Suprapubic skin (tissue), 4 donors: ENCODE data around the gene KRTAP10-9. TPM values are rescaled to one million over a fixed set of nuclear protein-coding genes. Genes with fewer than 3 reads are reported as not detected.
A peak's percentile ranks its signal among the peaks of the same experiment; 100 is the strongest.
"Not testable (repeated sequence)": the region's sequence is repeated elsewhere in the genome, so short reads cannot be mapped to it uniquely, and the experiment has no call there.

Experiments
- DNase-seq, 2 donors: peaks; one replicate each; pipeline ENCODE4 v3.0.0-alpha.2; 2019; ENCODE audit warnings: low spot score in 2 of 2
- H3K27ac ChIP-seq: fragments of 200-600 bp; sonication (generic); one replicate; pipeline ENCODE4 v1.5.1; 2019
- H3K27me3 ChIP-seq: fragments of 200-600 bp; sonication (generic); one replicate; pipeline ENCODE4 v1.5.1; 2019
- H3K36me3 ChIP-seq: fragments of 200-600 bp; sonication (generic); one replicate; pipeline ENCODE4 v1.5.1; 2019
- H3K4me1 ChIP-seq: fragments of 200-600 bp; sonication (generic); one replicate; pipeline ENCODE4 v1.5.1; 2019
- H3K4me3 ChIP-seq: fragments of 200-600 bp; sonication (generic); one replicate; pipeline ENCODE4 v1.5.1; 2019; ENCODE audit warnings: mild to moderate bottlenecking
- H3K9me3 ChIP-seq: fragments of 200-600 bp; sonication (generic); one replicate; pipeline ENCODE4 v1.5.1; 2019
- EP300 ChIP-seq: sonication (generic); formaldehyde crosslinking; IDR thresholded peaks from one replicate; pipeline ENCODE4 v1.6.1; 2017; ENCODE audit warnings: antibody characterized with exemption
- POLR2A ChIP-seq, 2 donors: fragments of 450-650 bp; IDR thresholded peaks; one replicate each; pipeline ENCODE4 v1.6.1; 2017; ENCODE audit warnings: antibody characterized with exemption in 2 of 2, mild to moderate bottlenecking in 2 of 2, moderate library complexity in 2 of 2
- POLR2AphosphoS5 ChIP-seq, 3 donors: sonication (generic); formaldehyde crosslinking; IDR thresholded peaks; one replicate each; pipeline ENCODE4 v1.6.1; 2017; ENCODE audit warnings: antibody characterized with exemption in 3 of 3
- WGBS: methylation state at CpG from one replicate; pipeline ENCODE4 v1.1.5; 2018; 5-methylcytosine and 5-hydroxymethylcytosine counted together
- total RNA-seq, 4 donors: library from RNA; depleted of rRNA; stranded (reverse); fragments of >200 nt; gene quantifications; one replicate each; pipeline ENCODE4 v1.1.0, GENCODE V29; 2016
- TF ChIP-seq, protein P1 (sequence below), 2 donors: fragments of 200-600 bp in 1 of 2; fragments of 450-650 bp in 1 of 2; sonication (generic) in 1 of 2; IDR thresholded peaks; one replicate each; pipeline ENCODE4 v1.5.1; 2016 to 2019; ENCODE audit warnings: antibody characterized with exemption in 2 of 2, mild to moderate bottlenecking in 1 of 2, moderate library complexity in 1 of 2

The KRTAP10-9 gene
- total RNA-seq, 4 donors from 2014 or later: 1.6 to 9.9 TPM; not detected in 2

DNA sequence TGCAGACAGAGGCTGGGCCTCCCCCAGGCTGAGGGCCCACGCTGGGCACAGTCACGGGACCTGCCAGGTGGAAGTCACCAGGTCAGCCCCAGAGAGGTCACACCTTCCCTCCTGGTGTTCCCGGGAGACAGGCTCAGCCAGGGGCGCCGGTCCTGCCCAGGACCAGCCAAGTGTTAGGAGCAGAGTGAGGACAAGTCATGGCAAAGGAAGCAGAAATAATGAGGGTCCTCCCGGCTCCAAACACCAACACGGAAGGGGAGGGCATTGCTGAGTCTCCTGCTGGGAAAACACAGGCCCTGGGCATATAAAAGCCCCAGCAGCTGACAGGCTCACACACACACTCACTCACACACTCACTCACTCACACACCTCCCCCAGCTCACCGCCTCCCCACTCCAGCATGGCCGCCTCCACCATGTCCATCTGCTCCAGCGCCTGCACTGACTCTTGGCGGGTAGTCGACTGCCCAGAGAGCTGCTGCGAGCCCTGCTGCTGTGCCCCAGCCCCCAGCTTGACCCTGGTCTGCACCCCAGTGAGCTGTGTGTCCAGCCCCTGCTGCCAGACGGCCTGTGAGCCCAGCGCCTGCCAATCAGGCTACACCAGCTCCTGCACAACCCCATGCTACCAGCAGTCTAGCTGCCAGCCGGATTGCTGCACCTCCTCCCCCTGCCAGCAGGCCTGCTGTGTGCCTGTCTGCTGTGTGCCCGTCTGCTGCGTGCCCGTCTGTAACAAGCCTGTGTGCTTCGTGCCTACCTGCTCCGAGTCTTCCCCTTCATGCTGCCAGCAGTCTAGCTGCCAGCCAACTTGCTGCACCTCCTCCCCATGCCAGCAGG, 10.3 kb downstream of the KRTAP10-9 start, which contains the start of gene KRTAP10-10:
Gene KRTAP10-10, plus strand, starts transcription at position 339 of the 833 bp plus-strand sequence. Its CDS starts 62 bp downstream, at position 401.
- Histone ChIP-seq H3K9me3 (no peaks in the 10 kb centered on the region), H3K4me1 (no peaks in the 10 kb centered on the region), H3K27ac (no peak within 1 kb of the TSS), H3K27me3 (peaks cover 21% of the 10 kb centered on the region), H3K4me3 (no peak within 1 kb of the TSS), H3K36me3 (no peaks in the 10 kb centered on the region)
- 47% methylated on average over 19 of the region's 21 CpGs for WGBS
- TF ChIP-seq, protein P1, sequence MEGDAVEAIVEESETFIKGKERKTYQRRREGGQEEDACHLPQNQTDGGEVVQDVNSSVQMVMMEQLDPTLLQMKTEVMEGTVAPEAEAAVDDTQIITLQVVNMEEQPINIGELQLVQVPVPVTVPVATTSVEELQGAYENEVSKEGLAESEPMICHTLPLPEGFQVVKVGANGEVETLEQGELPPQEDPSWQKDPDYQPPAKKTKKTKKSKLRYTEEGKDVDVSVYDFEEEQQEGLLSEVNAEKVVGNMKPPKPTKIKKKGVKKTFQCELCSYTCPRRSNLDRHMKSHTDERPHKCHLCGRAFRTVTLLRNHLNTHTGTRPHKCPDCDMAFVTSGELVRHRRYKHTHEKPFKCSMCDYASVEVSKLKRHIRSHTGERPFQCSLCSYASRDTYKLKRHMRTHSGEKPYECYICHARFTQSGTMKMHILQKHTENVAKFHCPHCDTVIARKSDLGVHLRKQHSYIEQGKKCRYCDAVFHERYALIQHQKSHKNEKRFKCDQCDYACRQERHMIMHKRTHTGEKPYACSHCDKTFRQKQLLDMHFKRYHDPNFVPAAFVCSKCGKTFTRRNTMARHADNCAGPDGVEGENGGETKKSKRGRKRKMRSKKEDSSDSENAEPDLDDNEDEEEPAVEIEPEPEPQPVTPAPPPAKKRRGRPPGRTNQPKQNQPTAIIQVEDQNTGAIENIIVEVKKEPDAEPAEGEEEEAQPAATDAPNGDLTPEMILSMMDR (IDR thresholded peaks at IDR 0.05): no peak
- TF ChIP-seq POLR2A (IDR thresholded peaks at IDR 0.05) (no peak), EP300 (no peak), POLR2AphosphoS5 (IDR thresholded peaks at IDR 0.05) (no peak)
- no peak for DNase-seq

DNA sequence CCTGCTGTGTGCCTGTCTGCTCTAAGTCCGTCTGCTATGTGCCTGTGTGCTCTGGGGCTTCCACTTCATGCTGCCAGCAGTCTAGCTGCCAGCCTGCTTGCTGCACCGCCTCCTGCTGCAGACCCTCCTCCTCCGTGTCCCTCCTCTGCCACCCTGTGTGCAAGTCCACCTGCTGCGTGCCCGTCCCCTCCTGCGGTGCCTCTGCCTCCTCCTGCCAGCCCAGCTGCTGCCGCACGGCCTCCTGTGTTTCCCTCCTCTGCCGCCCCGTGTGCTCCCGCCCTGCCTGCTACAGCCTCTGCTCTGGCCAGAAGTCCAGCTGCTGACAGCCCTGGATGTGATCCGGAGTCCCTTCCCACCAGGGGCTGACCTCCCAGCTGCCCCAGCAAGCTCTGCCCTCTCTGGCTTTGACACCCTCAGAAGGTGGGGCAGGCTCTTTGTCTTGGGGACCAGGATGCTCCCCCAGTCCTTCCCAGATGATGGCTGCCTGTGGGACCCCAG, 11.0 kb downstream of the KRTAP10-9 start:
- H3K27me3 ChIP-seq: peaks cover 25% of the 10 kb centered on the region
- H3K9me3 ChIP-seq, DNase-seq, H3K27ac ChIP-seq, H3K4me3 ChIP-seq, H3K4me1 ChIP-seq, H3K36me3 ChIP-seq: not testable (repeated sequence)
- WGBS: 87% methylated on average over 10 of the region's 12 CpGs

DNA sequence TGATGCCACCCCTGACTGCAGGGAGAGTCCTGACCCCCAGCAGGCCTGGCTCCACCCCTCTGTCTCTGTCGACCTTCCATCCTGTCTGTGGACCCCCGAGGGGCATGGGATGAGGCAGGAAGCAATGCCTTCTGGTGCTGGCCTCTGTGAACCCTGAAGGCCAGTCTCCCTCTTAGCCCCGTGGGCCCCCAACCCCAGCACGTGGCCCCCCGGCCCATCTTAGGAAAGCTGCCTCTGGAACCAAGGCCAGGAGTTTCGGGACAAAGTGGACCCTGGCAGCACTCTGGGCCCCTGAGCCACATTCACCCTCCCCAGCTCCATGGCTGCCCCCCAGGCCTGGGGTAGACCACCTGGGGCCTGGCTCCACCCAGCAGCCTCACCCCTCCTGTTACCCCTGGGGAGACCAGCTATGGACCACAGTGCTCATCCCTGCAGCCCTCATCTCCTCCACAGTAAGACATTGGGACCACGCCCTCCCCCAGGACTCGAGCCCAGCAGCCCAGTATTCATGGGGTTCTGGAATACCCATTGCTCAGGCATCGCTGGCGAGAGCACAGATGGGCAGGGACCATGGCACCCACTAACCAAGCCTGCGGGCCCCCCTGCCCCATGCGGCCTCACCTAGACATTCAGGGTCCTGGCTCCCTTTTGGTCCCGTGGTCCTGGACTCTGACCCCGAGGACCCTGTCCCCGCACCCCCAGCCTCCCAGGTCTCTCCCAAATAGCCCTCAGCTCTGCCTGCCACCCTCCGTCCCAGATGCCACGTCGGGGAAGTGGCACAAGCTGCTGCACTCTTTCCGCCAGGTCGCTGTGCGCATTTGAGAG, 11.8 kb downstream of the KRTAP10-9 start:
- H3K27me3 ChIP-seq: peaks cover 25% of the 10 kb centered on the region
- H3K27ac ChIP-seq, H3K36me3 ChIP-seq, DNase-seq, H3K9me3 ChIP-seq, H3K4me1 ChIP-seq, H3K4me3 ChIP-seq: not testable (repeated sequence)
- 95% methylated on average over 10 of the region's 21 CpGs for WGBS

DNA sequence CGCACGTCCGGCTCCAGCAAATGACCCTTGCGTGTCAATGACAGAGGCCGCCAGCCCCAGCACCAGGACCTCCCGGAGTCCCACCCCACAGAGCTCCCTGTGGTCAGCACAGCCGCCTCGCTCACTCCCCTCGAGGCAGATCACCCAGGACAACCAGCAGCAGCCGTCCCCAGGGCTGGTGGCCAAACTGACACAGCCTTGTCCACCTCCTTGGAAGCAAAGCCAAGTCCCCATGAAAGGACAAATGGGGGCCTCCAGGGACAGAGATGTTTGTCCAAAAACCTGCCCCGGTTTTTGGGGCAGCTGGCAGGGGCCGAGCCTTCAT, 12.4 kb downstream of the KRTAP10-9 start:
- Histone ChIP-seq H3K27me3 (peaks cover 25% of the 10 kb centered on the region), H3K4me3 (no peak overlapping the region), H3K9me3 (no peaks in the 10 kb centered on the region), H3K27ac (no peak overlapping the region), H3K4me1 (no peaks in the 10 kb centered on the region), H3K36me3 (no peaks in the 10 kb centered on the region)
- 87% methylated on average over 4 of the region's 12 CpGs for WGBS
- TF ChIP-seq POLR2A (IDR thresholded peaks at IDR 0.05): no peak
- no peak for TF ChIP-seq POLR2AphosphoS5 (IDR thresholded peaks at IDR 0.05)
- TF ChIP-seq, protein P1 (IDR thresholded peaks at IDR 0.05): no peak
- no peak for TF ChIP-seq EP300
- DNase-seq: no peak

DNA sequence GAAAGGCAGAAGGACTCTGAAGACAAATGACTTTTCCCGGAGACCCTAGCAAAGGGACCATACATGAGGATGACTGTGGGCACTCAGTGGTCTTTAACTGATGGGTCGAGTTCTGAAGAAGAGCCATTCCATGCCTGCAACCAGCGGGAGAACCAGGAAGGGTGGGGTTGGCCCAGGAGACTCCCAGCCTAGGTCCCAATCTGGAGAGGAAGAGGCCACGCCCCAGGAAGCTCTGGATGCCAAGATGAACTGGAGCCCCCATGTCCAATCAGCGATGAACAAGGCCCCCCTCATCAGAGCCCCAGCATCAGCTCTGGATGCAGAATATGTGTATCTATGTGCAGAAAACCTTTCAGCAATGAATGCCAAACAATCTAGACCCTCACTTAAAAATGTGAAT, 13.9 kb downstream of the KRTAP10-9 start:
- WGBS: 91% methylated on average over 5 of the region's 5 CpGs
- peaks cover 25% of the 10 kb centered on the region for H3K27me3 ChIP-seq
- no peaks in the 10 kb centered on the region for H3K9me3 ChIP-seq
- no peak overlapping the region for H3K4me3 ChIP-seq
- H3K4me1 ChIP-seq: no peaks in the 10 kb centered on the region
- TF ChIP-seq POLR2AphosphoS5 (IDR thresholded peaks at IDR 0.05): no peak
- no peak for TF ChIP-seq POLR2A (IDR thresholded peaks at IDR 0.05)
- no peak for TF ChIP-seq EP300
- TF ChIP-seq, protein P1 (IDR thresholded peaks at IDR 0.05): no peak
- no peaks in the 10 kb centered on the region for H3K36me3 ChIP-seq
- no peak overlapping the region for H3K27ac ChIP-seq
- DNase-seq: peak in 1 of 2 donors; percentile 25

DNA sequence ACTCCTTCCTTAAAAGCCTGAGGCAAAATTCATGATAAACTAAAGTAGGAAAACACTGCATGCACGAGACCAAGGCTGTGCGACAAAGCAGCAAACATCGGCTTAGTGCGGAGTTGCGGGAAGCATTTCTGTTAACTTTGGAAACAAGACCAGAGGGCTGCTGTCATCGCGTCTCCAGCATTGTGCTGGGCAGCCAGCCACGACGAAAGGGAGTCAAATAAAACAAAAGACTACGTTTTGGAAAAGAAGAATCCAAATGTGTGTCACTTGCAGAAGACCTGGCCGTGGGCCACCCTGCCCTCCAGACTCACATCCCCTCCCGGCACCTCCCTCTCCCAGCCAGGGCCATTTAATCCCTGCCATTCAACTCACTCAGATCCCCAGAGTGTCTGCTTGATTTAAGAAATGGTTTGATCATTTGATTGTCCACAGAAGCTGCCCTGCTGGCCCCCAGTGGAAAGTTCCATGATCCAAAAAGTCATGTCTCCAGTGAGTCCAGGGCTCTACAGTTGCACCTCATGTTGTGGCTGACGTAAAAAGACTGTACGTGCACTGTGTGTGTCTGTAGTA, 16.9 kb downstream of the KRTAP10-9 start:
- no peaks in the 10 kb centered on the region for H3K36me3 ChIP-seq
- H3K27ac ChIP-seq: no peak overlapping the region
- no peak overlapping the region for H3K4me3 ChIP-seq
- no peaks in the 10 kb centered on the region for H3K9me3 ChIP-seq
- peaks cover 30% of the 10 kb centered on the region for H3K27me3 ChIP-seq
- 65% methylated on average over 14 of the region's 14 CpGs for WGBS
- no peak for TF ChIP-seq EP300
- TF ChIP-seq, protein P1 (IDR thresholded peaks at IDR 0.05): no peak
- TF ChIP-seq POLR2AphosphoS5 (IDR thresholded peaks at IDR 0.05): no peak
- TF ChIP-seq POLR2A (IDR thresholded peaks at IDR 0.05): no peak
- DNase-seq: no peak
- no peaks in the 10 kb centered on the region for H3K4me1 ChIP-seq
